Measurements from ENCODE around the gene SELENBP1.
"Not testable (repeated sequence)": the region's sequence is repeated elsewhere in the genome, so short reads cannot be mapped to it uniquely, and the experiment has no call there.

The SELENBP1 gene

DNA sequence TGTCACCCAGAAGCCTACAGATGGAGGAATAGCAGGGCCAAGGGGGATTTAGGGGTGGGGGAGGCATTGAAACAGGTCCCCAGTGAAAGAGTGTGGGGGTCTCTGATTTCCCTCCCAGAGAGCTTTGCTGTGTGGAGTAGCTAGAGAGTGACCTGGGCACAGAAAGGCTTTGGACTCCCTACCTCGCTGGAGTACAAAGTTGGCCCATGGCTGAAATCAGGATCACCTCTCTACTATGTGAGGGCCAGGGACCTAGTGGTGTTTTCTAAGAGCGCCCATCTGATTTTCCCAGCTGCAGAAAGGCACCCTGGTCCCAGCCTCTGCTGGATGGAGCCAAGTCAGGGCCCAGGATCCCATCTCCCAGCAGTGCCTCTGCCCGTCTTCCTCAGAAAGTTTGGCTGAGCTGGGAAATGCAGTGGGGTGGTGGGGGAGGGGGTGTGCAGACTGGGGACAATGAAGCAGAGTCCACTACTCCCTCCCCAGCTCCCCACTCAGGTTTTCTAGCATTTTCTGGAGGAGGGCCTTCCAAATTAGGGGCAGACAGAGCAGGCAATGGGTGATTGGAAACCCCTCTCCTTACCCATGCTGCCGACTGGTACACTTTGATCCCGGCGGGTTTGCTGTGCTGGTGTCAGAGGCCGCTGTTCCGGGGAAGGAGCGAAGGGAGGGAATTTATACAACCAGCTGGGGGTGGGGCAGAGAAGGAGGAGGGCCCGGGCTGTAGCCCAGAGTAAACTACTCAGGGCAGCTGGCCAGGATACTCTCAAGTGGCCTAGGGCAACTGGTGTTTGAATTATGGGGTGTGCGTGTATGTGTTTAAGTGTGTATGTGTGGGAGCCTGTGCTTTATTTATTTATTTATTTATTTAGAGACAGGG, at the start of gene SELENBP1:
TSS of gene SELENBP1 (minus strand) at position 648 of the 877 bp plus-strand sequence. CDS start at position 584, 64 bp downstream.
- no peak for DNase-seq

DNA sequence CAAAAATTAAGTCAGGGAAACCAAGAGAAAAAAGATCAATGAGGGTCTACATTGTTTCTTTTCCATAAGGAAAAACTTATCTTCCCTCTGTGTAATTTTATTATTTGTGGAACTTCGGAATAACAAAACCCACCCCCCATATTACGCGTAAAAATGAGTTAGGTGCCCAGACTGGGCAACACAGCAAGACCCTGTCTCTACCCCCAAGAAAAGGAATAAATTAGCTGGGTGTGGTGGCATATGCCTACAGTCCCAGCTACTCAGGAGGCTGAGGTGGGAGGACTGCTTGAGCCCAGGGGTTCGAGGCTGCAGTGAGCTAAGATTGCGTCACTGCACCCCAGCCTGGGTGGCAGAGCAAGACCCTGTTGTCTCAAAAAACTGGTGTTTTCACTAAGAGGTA, 47.3 kb upstream of the SELENBP1 start:
- no peak for DNase-seq

GRCh38 chr1:151418081-151418480, 45.6 kb upstream of the SELENBP1 start:
- no peak for DNase-seq

- no peak for DNase-seq
Observed at GRCh38 chr1:151416231-151416630, 43.7 kb upstream of the SELENBP1 start.

GRCh38 chr1:151411884-151412283, 39.4 kb upstream of the SELENBP1 start:
- no peak for DNase-seq

DNA sequence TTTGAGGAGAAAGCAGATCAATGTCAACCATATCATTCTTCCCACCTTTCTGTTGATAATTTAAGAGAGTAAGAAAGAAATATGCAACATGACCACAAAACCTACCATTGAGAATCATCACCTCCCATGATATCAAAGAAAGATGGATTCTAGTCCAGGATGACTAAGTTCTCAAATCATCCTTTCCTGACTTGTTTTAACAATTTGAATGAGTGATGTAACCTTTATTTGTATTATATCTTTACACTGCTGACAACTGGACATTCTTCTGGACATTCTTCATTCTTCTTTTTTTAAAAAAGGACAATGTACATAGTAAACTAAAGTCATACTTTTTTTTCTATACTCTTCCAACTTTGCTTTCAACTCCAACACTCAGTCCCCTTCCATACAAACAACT, 36.4 kb upstream of the SELENBP1 start:
- no peak for DNase-seq

- DNase-seq: no peak
Observed at GRCh38 chr1:151407304-151407703, 34.8 kb upstream of the SELENBP1 start.

DNA sequence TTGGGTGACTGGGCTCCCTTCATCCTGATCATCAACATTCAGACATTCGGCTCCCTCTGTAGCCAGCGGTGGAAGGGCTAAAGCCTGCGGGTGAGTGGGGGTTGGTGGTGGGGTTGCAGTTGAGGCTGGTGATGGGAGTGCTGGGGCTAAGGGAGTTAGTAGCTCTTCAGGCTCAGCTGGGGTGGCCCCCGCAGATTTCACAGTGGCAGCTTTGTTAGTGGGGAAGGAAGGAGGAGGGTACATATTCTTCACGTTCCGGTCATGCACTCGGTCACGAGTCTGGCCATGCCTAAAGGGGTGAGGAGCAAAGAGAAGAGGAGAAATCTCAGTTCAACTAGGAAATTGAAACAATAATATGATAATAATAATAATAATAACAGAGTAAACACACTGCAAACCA, 33.7 kb upstream of the SELENBP1 start:
- no peak for DNase-seq

DNA sequence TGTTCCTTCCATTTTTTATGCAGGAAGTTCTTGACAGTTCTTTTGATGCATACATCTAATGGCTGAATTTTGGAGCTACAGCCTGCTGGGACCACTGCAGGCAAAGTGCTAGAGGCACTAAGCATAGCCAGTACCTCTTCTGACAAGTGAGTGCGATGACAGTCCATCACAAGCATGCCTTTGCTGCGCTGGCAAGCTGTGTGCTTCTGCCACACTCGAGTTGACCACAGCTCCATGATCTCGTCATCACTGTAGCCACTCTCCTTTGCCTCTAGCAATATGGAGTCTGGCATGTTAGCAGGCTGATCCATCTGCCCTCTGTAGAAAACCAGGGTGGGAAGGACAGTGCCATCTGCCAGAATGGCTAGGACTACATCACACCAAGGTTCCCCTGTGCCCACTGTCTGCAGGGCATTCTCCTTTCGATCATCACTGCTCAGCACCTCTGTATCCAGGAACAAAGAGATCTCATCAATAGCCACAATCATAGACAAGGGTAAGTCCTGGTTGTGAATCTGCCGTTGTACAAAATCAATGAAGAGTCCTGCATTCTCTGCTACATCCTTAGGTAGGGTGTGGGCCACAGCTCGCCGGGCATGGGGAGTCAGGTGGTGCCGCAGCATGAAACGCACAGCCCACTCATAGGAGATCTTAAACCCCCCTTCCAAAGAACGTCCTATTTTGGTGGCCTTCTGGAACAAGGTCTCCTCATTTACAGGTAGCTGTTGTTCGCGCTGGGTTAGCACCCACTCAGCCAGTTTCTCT, 32.9 kb upstream of the SELENBP1 start:
- no peak for DNase-seq

DNA sequence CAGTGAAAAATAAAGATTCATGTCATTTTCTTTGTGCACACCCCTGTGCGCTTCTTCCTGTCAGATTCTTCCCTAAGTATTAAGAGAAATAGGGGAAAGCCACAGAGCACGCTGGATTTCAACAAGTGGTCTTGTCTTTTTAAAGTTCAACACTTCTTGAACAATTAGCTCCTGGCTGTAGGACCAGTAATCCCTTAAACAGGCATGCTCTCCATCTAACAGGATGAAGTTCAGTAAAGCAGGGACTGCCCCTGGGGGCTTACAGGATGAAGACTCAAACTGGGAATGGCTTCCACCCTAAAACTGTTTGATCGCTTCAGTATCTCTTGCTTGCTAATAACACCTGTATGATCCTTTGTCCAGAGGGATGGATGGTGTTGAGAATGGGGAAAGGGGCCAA, 31.1 kb upstream of the SELENBP1 start:
- no peak for DNase-seq

DNA sequence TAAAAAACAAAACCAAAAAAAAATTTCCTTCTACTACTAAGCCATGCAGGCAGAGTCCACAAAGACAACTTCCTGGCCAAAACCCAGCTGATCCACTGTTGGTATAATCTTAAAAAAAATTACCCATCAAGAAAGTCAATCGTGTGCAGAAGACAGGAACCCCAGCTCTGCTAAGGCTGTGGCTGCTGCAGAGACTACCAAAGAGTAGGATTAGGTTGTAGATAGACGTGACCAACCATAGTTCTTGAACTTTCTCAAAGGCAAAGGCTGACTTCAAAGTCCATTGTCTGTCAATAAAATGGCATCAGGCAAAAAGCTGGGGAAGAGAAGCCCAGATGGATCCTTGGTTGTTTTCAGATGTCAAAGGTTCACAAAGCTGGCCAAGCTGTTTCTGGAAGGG, 30.3 kb upstream of the SELENBP1 start:
- no peak for DNase-seq

DNA sequence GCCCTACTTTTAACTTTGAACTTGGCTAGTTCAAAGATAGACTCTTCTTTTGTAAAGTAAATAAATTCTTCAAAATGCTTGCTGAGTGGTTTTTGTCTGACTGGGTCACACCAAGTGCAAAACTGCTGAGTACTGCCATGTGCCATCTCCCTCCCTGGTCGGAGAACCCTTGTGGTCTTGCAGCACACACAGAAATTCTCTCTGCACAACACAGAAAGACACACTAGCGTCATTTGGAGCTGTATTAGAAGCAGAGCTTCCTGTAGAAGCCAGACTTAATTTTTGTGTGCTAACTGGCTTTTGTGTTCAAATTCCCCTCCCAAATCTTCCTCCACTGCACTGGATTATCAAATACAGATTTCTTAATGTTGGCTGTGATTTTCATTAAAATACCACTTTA, 29.4 kb upstream of the SELENBP1 start:
- no peak for DNase-seq

DNA sequence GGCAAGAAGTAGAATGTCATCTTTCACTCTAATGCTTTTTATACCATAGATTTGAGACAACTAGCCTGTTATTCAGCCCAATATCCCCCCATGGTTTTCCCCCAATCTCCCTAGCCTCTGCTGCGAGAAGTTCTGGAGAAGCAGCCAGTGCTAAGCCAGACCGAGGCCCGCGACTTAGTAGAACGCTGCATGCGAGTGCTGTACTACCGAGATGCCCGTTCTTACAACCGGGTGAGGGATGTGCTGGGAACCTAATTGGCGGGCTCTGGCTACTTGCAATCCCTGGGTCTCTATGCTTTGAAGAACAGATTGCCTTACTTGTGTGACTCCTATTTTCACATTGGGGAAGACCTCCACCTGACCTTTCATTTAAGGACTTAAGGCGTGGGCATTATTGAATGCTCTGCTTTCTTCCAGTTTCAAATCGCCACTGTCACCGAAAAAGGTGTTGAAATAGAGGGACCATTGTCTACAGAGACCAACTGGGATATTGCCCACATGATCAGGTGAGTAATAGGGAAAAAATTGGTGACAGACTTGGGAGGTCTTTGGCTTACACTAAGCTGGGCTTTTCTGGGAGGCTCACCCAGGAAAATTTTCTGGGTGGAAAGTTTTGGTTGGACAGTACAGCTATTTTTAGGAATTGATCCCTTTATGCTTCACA, 28.8 kb upstream of the SELENBP1 start:
- no peak for DNase-seq

DNA sequence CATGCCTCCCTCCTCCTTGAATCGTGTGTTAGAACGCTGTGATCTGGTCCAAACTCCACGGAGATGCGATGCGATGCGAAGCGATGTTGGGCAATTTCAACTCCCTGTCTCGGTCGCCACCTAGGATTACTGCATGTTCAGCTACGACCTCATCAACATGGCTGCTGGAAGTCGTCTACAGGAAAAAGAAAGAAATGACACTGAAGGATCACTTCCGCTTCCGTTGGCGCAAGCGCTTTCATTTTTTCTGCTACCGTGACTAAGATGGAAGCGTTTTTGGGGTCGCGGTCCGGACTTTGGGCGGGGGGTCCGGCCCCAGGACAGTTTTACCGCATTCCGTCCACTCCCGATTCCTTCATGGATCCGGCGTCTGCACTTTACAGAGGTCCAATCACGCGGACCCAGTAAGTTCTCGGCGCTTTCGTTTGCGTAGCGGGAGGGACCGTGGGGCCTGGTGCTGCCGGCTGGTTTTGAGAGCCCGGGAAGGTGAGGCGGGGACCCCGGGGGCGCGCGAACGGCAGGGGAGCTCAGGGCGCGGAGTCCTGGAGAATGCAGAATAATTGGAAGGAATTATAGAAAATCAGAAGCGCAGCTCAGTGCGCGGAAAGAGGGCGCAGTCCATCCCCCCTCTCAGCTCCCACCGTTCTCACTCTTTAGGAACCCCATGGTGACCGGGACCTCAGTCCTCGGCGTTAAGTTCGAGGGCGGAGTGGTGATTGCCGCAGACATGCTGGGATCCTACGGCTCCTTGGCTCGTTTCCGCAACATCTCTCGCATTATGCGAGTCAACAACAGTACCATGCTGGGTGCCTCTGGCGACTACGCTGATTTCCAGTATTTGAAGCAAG, 27.0 kb upstream of the SELENBP1 start, which contains the start of gene PSMB4:
TSS of gene PSMB4 (plus strand) at position 250 of the 848 bp plus-strand sequence. CDS start at position 265, 15 bp downstream.
- DNase-seq: peak; percentile 71

- DNase-seq: not testable (repeated sequence)
Observed at GRCh38 chr1:151396265-151396664, 23.8 kb upstream of the SELENBP1 start.

DNA sequence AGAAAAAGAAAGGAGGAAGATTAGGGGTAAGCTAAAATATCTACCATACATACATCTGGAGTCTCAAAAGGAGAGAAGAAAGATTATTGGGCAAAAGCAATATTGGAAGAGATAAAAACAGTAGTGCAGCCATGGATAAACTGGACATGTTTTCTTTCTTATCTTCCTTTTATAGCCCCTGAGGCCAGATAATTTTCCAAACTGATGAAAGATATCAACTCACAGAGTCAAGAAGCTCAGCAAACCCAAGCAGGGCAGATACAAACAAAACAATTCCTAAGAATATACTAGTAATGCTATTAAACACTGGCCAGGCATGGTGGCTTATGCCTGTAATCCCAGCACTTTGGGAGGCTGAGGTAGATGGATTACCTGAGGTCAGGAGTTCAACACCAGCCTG, 21.1 kb upstream of the SELENBP1 start:
- no peak for DNase-seq

DNA sequence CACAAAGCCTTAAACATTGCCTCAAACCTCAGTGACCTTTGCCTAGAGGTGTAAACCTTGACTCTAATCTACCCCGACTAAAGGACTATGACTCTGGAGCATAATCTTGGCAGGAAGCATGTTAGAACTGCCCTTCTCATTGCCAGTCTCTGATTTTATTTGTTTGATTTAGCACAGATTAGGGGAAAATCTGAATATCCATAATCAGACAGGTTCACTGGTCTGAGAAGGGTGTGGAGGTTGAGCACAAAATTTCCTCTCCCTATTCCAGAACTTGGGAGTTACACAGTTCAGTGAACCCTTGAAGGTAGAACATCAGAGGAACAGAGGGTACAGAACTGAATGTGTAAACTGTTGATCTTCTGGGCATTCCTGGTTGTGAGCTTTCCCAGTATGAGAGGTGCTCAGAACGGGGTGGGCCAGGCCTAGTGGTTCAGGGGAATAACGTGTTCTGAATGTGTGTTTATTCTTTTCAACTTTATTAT, 18.6 kb upstream of the SELENBP1 start:
- DNase-seq: no peak

DNA sequence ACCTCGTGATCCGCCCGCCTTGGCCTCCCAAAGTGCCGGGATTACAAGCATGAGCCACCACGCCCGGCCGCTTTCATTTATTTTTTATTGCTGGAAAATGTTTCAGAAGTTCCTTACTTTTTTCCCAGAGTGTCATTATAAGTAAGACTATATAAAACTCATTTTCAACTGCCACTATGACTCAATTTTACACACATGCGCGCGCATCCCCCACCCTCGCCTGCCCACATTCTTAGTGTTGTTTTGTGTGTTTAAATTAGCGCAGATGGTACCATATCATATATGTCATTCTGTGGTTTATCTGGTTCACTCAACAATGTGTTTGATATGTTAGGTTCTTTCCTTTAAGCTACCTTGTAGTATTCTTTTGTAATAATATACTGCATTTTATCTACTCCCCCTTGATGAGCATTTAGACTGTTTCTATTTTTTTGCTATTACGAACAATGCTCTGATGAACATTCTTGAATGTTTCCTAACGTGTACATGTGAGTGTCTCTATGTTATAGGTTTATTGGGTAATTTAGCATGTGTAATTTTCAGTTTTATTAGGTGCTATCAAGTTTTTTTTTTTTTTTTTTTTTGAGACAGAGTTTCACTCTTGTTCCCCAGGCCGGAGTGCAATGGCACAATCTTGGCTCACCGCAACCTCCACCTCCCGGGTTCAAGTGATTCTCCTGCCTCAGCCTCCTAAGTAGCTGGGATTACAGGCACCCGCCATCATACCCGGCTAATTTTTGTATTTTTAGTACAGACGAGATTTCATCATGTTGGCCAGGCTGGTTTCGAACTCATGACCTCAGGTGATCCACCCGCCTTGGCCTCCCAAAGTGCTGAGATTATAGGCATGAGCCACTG, 17.9 kb upstream of the SELENBP1 start:
- not testable (repeated sequence) for DNase-seq

DNA sequence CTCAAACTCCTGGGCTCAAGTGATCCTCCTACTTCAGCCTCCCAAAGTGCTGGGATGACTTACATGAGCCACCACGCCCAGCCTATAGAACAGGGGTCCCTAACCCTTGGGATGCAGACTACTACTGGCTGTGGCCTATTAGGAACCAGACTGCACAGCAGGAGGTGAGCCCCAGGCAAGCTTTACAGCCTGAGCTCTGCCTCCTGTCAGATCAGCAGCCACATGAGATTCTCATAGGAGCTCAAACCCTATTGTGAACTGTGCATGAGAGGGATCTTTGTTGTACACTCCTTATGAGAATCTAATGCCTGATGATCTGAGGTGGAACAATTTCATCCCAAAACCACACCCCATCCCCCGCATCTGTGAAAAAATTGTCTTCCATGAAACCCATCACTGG, 13.5 kb upstream of the SELENBP1 start:
- no peak for DNase-seq

DNA sequence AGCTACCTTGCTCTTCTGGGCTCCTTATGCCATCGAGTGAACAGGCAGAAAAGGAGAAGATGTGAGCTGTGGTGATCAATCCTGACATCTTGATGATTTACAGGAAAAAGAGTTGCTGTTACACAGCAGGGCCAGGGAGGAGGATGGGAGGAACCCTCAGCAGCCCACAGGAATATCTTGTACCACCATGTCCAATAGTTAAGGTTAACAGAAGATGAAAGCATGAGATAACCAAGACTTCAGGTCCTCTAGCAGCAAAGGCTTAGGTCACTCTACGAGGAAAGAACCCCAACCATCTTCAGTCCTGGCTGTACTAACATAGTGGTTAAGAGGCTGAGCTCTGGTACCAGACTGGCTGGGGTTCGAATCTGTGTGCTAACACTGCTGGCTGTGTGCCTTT, 12.1 kb upstream of the SELENBP1 start:
- DNase-seq: no peak
